Stomach (tissue), 9 donors: ENCODE data around the gene LRRC3. TPM values are rescaled to one million over a fixed set of nuclear protein-coding genes. Genes with fewer than 3 reads are reported as not detected.

Experiments used
- DNase-seq, 2 donors: peaks; one replicate each; pipeline versions ENCODE4 v3.0.0 to v3.0.0-alpha.2; 2013 to 2019
- H3K27ac ChIP-seq, 5 donors: fragments of 200-600 bp in 4 of 5; sonication (generic) in 4 of 5; one replicate each; pipeline ENCODE4 v1.5.1; 2013 to 2019; ENCODE audit warnings: mild to moderate bottlenecking in 1 of 5, moderate library complexity in 1 of 5
- H3K27me3 ChIP-seq, 3 donors: fragments of 200-600 bp; sonication (generic); one replicate each; pipeline ENCODE4 v1.5.1; 2017 to 2019; ENCODE audit warnings: mixed run types in 1 of 3
- H3K36me3 ChIP-seq, 4 donors: fragments of 200-600 bp; sonication (generic); 1 replicate in 3 of 4; 2 replicates in 1 of 4; pipeline ENCODE4 v1.5.1; 2016 to 2019
- H3K4me1 ChIP-seq, 4 donors: fragments of 200-600 bp; sonication (generic); one replicate each; pipeline ENCODE4 v1.5.1; 2016 to 2019
- H3K4me3 ChIP-seq, 4 donors: fragments of 200-600 bp; sonication (generic) in 3 of 4; one replicate each; pipeline ENCODE4 v1.5.1; 2016 to 2019; ENCODE audit warnings: mild to moderate bottlenecking in 1 of 4
- H3K9me3 ChIP-seq, 4 donors: fragments of 200-600 bp; sonication (generic); one replicate each; pipeline ENCODE4 v1.5.1; 2016 to 2019
- CTCF ChIP-seq, 7 experiments: fragments of 450-650 bp in 4 of 7; fragments of 200-600 bp in 3 of 7; sonication (generic) in 3 of 7; IDR thresholded peaks; one replicate each; pipeline ENCODE4 v1.5.1; 2016 to 2019; ENCODE audit warnings: antibody characterized with exemption in 7 of 7, control low read depth in 2 of 7, mild to moderate bottlenecking in 1 of 7
- EP300 ChIP-seq: sonication (generic); formaldehyde crosslinking; IDR thresholded peaks from one replicate; pipeline ENCODE4 v1.6.1; 2017; ENCODE audit warnings: antibody characterized with exemption
- POLR2A ChIP-seq, 4 donors: fragments of 450-650 bp; IDR thresholded peaks; one replicate each; pipeline ENCODE4 v1.6.1; 2016; ENCODE audit warnings: antibody characterized with exemption in 4 of 4, control low read depth in 2 of 4, mild to moderate bottlenecking in 1 of 4, moderate library complexity in 1 of 4
- POLR2AphosphoS5 ChIP-seq, 3 donors: sonication (generic); formaldehyde crosslinking; IDR thresholded peaks; one replicate each; pipeline ENCODE4 v1.6.1; 2016; ENCODE audit warnings: antibody characterized with exemption in 3 of 3
- WGBS, 5 donors: extraction: QIAGEN DNeasy Blood & Tissue Kit in 3 of 5; methylation state at CpG; one replicate each; pipeline versions ENCODE4 v1.1.5 to v1.1.7; 2013 to 2018; 5-methylcytosine and 5-hydroxymethylcytosine counted together
- intact Hi-C: fragments of 100-400 bp; cut with DNase I; formaldehyde crosslinking; loops from one replicate; pipeline ENCODE4 v1.15.1; 2023; ENCODE audit warnings: low total_unique reads
- polyA plus RNA-seq, 3 donors: library from polyadenylated mRNA; stranded (reverse); fragments of 200-250 nt; gene quantifications; one replicate each; pipeline ENCODE4 v1.2.3, GENCODE V29; 2013
- total RNA-seq, 5 donors: library from RNA; depleted of rRNA; stranded (reverse); fragments of >200 nt; gene quantifications; one replicate each; pipeline versions ENCODE4 v1.1.0 to v1.2.3, GENCODE V29; 2014 to 2016
- donor health status: healthy with polysubstance abuse.
- donor health status: Bipolar disorder and iron deficiency.
- donor health status: healthy.

LRRC3 gene
- total and polyA plus RNA-seq, 8 donors: 0.76 to 8.0 (median 1.5) TPM

GRCh38 chr21:44431300-44431699 is 24.0 kb upstream of the LRRC3 start:
- H3K36me3 ChIP-seq: peaks cover 0 to 10% (median 0%) of the 10 kb centered on the region in 4 donors
- DNase-seq: no peak

GRCh38 chr21:44432841-44433790 is 22.2 kb upstream of the LRRC3 start:
- no peaks in the 10 kb centered on the region for H3K27me3 ChIP-seq
- WGBS, 5 donors: 84 to 90% (median 89%) methylated on average over 21 to 34 of the region's 34 CpGs
- H3K4me1 ChIP-seq: peaks cover 3 to 11% (median 7%) of the 10 kb centered on the region in 4 donors
- H3K36me3 ChIP-seq: peaks cover 0 to 15% (median 0%) of the 10 kb centered on the region in 4 donors
- TF ChIP-seq POLR2A (IDR thresholded peaks at IDR 0.05) (no peak), EP300 (no peak), POLR2AphosphoS5 (IDR thresholded peaks at IDR 0.05) (no peak), CTCF (IDR thresholded peaks at IDR 0.05) (no peak)
- DNase-seq: no peak
- no peak overlapping the region for H3K4me3 ChIP-seq
- no peak overlapping the region for H3K27ac ChIP-seq
- H3K9me3 ChIP-seq: peaks cover 0 to 16% (median 5%) of the 10 kb centered on the region in 4 donors
- intact Hi-C loops: no loop called here

More at GRCh38 chr21:44431300-44431699, 24.0 kb upstream of the LRRC3 start:
- no peak overlapping the region for H3K4me3 ChIP-seq
- H3K27me3 ChIP-seq: peaks cover 0 to 9% (median 0%) of the 10 kb centered on the region in 3 donors
- peaks cover 0 to 16% (median 5%) of the 10 kb centered on the region in 4 donors for H3K9me3 ChIP-seq
- intact Hi-C loops: no loop called here
- TF ChIP-seq POLR2AphosphoS5 (IDR thresholded peaks at IDR 0.05) (no peak), POLR2A (IDR thresholded peaks at IDR 0.05) (no peak), EP300 (no peak), CTCF (IDR thresholded peaks at IDR 0.05) (no peak)
- 89 to 90% (median 90%) methylated on average over 4 of the region's 4 CpGs for WGBS, 5 donors
- H3K27ac ChIP-seq: no peak overlapping the region
- H3K4me1 ChIP-seq: no peaks in the 10 kb centered on the region

- intact Hi-C loops: no loop called here
- peaks cover 7 to 20% (median 14%) of the 10 kb centered on the region in 4 donors for H3K4me1 ChIP-seq
- DNase-seq: no peak
- no peak for TF ChIP-seq POLR2AphosphoS5 (IDR thresholded peaks at IDR 0.05)
- TF ChIP-seq EP300: no peak
- TF ChIP-seq CTCF (IDR thresholded peaks at IDR 0.05): no peak
- no peak for TF ChIP-seq POLR2A (IDR thresholded peaks at IDR 0.05)
- no peaks in the 10 kb centered on the region for H3K27me3 ChIP-seq
- peaks cover 0 to 9% (median 5%) of the 10 kb centered on the region in 4 donors for H3K9me3 ChIP-seq
- H3K4me3 ChIP-seq: no peak overlapping the region
- H3K36me3 ChIP-seq: peaks cover 0 to 19% (median 0%) of the 10 kb centered on the region in 4 donors
- H3K27ac ChIP-seq: no peak overlapping the region
- 90 to 95% (median 93%) methylated on average over 35 to 39 of the region's 39 CpGs for WGBS, 5 donors
Measured at GRCh38 chr21:44433791-44434567, 21.3 kb upstream of the LRRC3 start.

- no peak for DNase-seq
- intact Hi-C loops: no loop called here
- TF ChIP-seq POLR2AphosphoS5 (IDR thresholded peaks at IDR 0.05): no peak
- no peak for TF ChIP-seq CTCF (IDR thresholded peaks at IDR 0.05)
- no peak for TF ChIP-seq POLR2A (IDR thresholded peaks at IDR 0.05)
- no peak for TF ChIP-seq EP300
- no peak overlapping the region for H3K27ac ChIP-seq
- H3K27me3 ChIP-seq: no peaks in the 10 kb centered on the region
- H3K4me3 ChIP-seq: no peak overlapping the region
- WGBS, 5 donors: 0 to 84% (median 77%) methylated on average over 1 to 13 of the region's 13 CpGs
- peaks cover 0 to 6% (median 3%) of the 10 kb centered on the region in 4 donors for H3K9me3 ChIP-seq
- peaks cover 7 to 25% (median 19%) of the 10 kb centered on the region in 4 donors for H3K4me1 ChIP-seq
- peaks cover 0 to 20% (median 0%) of the 10 kb centered on the region in 4 donors for H3K36me3 ChIP-seq
Measured at GRCh38 chr21:44434568-44434925, 20.8 kb upstream of the LRRC3 start.
